MM.1S (cell line): ENCODE data around the gene MDH1B.

Source experiments
- DNase-seq: peaks from one replicate; pipeline ENCODE4 v3.0.0-alpha.2; 2015
- H2AFZ ChIP-seq: fragments of 300-600 bp; sonication (generic); 2 replicates; pipeline ENCODE4 v1.6.0; 2016; ENCODE audit warnings: antibody characterized with exemption, low read length
- H3F3A ChIP-seq: fragments of 300-600 bp; sonication (generic); 2 replicates; pipeline ENCODE4 v1.6.1; 2016; ENCODE audit warnings: mild to moderate bottlenecking, antibody characterized with exemption, low read length, moderate library complexity, mixed read lengths; ENCODE audit not compliant: insufficient read depth
- H3K27ac ChIP-seq: fragments of 300-600 bp; sonication (generic); 2 replicates; pipeline ENCODE4 v1.5.1; 2016; ENCODE audit warnings: mild to moderate bottlenecking, low read length
- H3K27me3 ChIP-seq: fragments of 300-600 bp; sonication (generic); replicated peaks from 2 replicates; pipeline ENCODE4 v1.6.0; 2016; ENCODE audit warnings: low read length; ENCODE audit not compliant: insufficient read depth
- H3K36me3 ChIP-seq: fragments of 300-600 bp; sonication (generic); replicated peaks from 2 replicates; pipeline ENCODE4 v1.6.1; 2016; ENCODE audit warnings: mild to moderate bottlenecking, low read length, mixed read lengths; ENCODE audit not compliant: insufficient read depth
- H3K4me1 ChIP-seq: fragments of 300-600 bp; sonication (generic); 2 replicates; pipeline ENCODE4 v1.6.1; 2016; ENCODE audit warnings: low read length, mixed read lengths
- H3K4me2 ChIP-seq: fragments of 300-600 bp; sonication (generic); 2 replicates; pipeline ENCODE4 v1.6.0; 2016; ENCODE audit warnings: low read depth, low read length
- H3K4me3 ChIP-seq: fragments of 300-600 bp; sonication (generic); 2 replicates; pipeline ENCODE4 v1.5.1; 2016; ENCODE audit warnings: low read length, mixed read lengths
- H3K79me2 ChIP-seq: fragments of 300-600 bp; sonication (generic); 2 replicates; pipeline ENCODE4 v1.6.1; 2016; ENCODE audit warnings: mixed run types, low read length, mixed read lengths
- H3K9ac ChIP-seq: fragments of 300-600 bp; sonication (generic); 2 replicates; pipeline ENCODE4 v1.6.1; 2016; ENCODE audit warnings: low read length, mixed read lengths
- H3K9me2 ChIP-seq: fragments of 300-600 bp; sonication (generic); replicated peaks from 2 replicates; pipeline ENCODE4 v1.6.1; 2016; ENCODE audit warnings: mild to moderate bottlenecking, low read length, mixed read lengths; ENCODE audit not compliant: insufficient read depth
- H3K9me3 ChIP-seq: fragments of 300-600 bp; sonication (generic); replicated peaks from 2 replicates; pipeline ENCODE4 v1.6.1; 2016; ENCODE audit warnings: mild to moderate bottlenecking, low read length, mixed read lengths; ENCODE audit not compliant: insufficient read depth
- H4K20me1 ChIP-seq: fragments of 300-600 bp; sonication (generic); 2 replicates; pipeline ENCODE4 v1.6.1; 2016; ENCODE audit warnings: mild to moderate bottlenecking, low read length, moderate library complexity, mixed read lengths; ENCODE audit not compliant: insufficient read depth
- CTCF ChIP-seq: fragments of 300-600 bp; sonication (generic); IDR thresholded peaks from 2 replicates; pipeline ENCODE4 v1.5.1; 2016; ENCODE audit warnings: antibody characterized with exemption, low read length, mixed read lengths
- EZH2 ChIP-seq: fragments of 300-600 bp; sonication (generic); optimal IDR thresholded peaks from 2 replicates; pipeline ENCODE3; 2017; ENCODE audit warnings: low read depth, mild to moderate bottlenecking, antibody characterized with exemption, low read length, mixed read lengths
- EZH2phosphoT487 ChIP-seq: fragments of 300-600 bp; sonication (generic); IDR thresholded peaks from 2 replicates; pipeline ENCODE4 v1.6.1; 2018; ENCODE audit warnings: antibody characterized with exemption, low read length

Gene MDH1B

GRCh38 chr2:206801418-206802189, 36.5 kb upstream of the MDH1B start:
- no peaks in the 10 kb centered on the region for H3K36me3 ChIP-seq
- H2AFZ ChIP-seq, result no peak overlapping the region
- no peaks in the 10 kb centered on the region for H3K9me3 ChIP-seq
- H3K4me1 ChIP-seq, result peaks cover 10% of the 10 kb centered on the region
- no peak overlapping the region for H3K4me2 ChIP-seq
- H3K9ac ChIP-seq, result no peak overlapping the region
- H4K20me1 ChIP-seq, result no peaks in the 10 kb centered on the region
- no peak for TF ChIP-seq EZH2phosphoT487
- no peak for TF ChIP-seq CTCF
- TF ChIP-seq EZH2, result no peak
- H3K79me2 ChIP-seq, result no peaks in the 10 kb centered on the region
- no peak overlapping the region for H3K4me3 ChIP-seq
- H3K9me2 ChIP-seq, result no peaks in the 10 kb centered on the region
- no peak overlapping the region for H3K27ac ChIP-seq
- H3K27me3 ChIP-seq, result no peaks in the 10 kb centered on the region
- H3F3A ChIP-seq, result no peaks in the 10 kb centered on the region
- no peak for DNase-seq

- Histone ChIP-seq H3K9ac (no peak overlapping the region), H3K9me3 (no peaks in the 10 kb centered on the region), H3F3A (no peaks in the 10 kb centered on the region), H3K4me2 (no peak overlapping the region), H3K36me3 (no peaks in the 10 kb centered on the region), H2AFZ (no peak overlapping the region), H3K27ac (no peak overlapping the region), H3K4me1 (peaks cover 10% of the 10 kb centered on the region), H3K79me2 (no peaks in the 10 kb centered on the region), H3K4me3 (no peak overlapping the region), H4K20me1 (no peaks in the 10 kb centered on the region), H3K9me2 (no peaks in the 10 kb centered on the region), H3K27me3 (no peaks in the 10 kb centered on the region)
- peak; percentile 65 for DNase-seq
- no peak for TF ChIP-seq EZH2phosphoT487
- TF ChIP-seq EZH2, result no peak
- TF ChIP-seq CTCF, result peak; percentile 70
These were observed 35.6 kb upstream of the MDH1B start for GRCh38 chr2:206800506-206801417.

GRCh38 chr2:206799083-206799482, 34.0 kb upstream of the MDH1B start:
- no peak overlapping the region for H3K27ac ChIP-seq
- no peaks in the 10 kb centered on the region for H3K9me2 ChIP-seq
- no peaks in the 10 kb centered on the region for H3F3A ChIP-seq
- H3K9ac ChIP-seq, result no peak overlapping the region
- no peaks in the 10 kb centered on the region for H3K79me2 ChIP-seq
- H3K36me3 ChIP-seq, result no peaks in the 10 kb centered on the region
- H4K20me1 ChIP-seq, result no peaks in the 10 kb centered on the region
- no peaks in the 10 kb centered on the region for H3K27me3 ChIP-seq
- no peak overlapping the region for H3K4me2 ChIP-seq
- H3K4me3 ChIP-seq, result no peak overlapping the region
- no peaks in the 10 kb centered on the region for H3K9me3 ChIP-seq
- TF ChIP-seq EZH2, result no peak
- TF ChIP-seq EZH2phosphoT487, result no peak
- no peak for TF ChIP-seq CTCF
- DNase-seq, result no peak
- H3K4me1 ChIP-seq, result peaks cover 10% of the 10 kb centered on the region
- H2AFZ ChIP-seq, result no peak overlapping the region
